K562 (cell line): ENCODE data around the gene DCLK1. TPM values are rescaled to one million over a fixed set of nuclear protein-coding genes. Genes with fewer than 3 reads are reported as not detected.

Experiments
- ATAC-seq: fragments of 200-7000 bp; cut with Tn5 transposase; 3 replicates; pipeline ENCODE4 v1.9.1; 2020; ENCODE audit warnings: moderate library complexity
- BruUV-seq: library from RNA; stranded (reverse); fragments of 400-500 nt; replicated peaks from 2 replicates; lab custom pipeline; 2021; lab: Mats Ljungman, UMichigan
- CTCF ChIA-PET: fragments of 300-600 bp; formaldehyde crosslinking; extraction: SDS; loops from one replicate; lab custom pipeline; 2021; ENCODE audit warnings: low intra/inter-chr PET ratio; lab: Yijun Ruan, JAX
- POLR2A ChIA-PET: fragments of 300-600, 350-650 bp; sonication (Branson Sonifier 250); formaldehyde crosslinking; extraction: SDS; loops from one replicate; lab custom pipeline; 2021; ENCODE audit warnings: antibody characterized with exemption, inconsistent platforms; lab: Yijun Ruan, JAX
- DNase-seq, 4 experiments: peaks; one replicate each; pipeline versions ENCODE4 v3.0.0 to v3.0.0-alpha.2; 2011 to 2018; ENCODE audit warnings: low spot score in 3 of 4, mixed read lengths in 3 of 4; ENCODE audit errors: extremely low read depth in 1 of 4
- FAIRE-seq: peaks from 2 replicates; lab custom pipeline; 2011; peaks lifted over from hg19 to GRCh38; lab: Jason Lieb, UNC
- H2AFZ ChIP-seq: 2 replicates; pipeline ENCODE4 v1.6.0; 2011; ENCODE audit warnings: low read depth, low read length, control low read depth, inconsistent platforms
- H3K27ac ChIP-seq: fragments of 200-600 bp; 3 replicates; pipeline ENCODE4 v1.8.0; 2011; ENCODE audit warnings: low read depth, mild to moderate bottlenecking, control low read depth, inconsistent platforms, low read length, moderate library complexity, mixed read lengths; ENCODE audit errors: extremely low read depth
- H3K27me3 ChIP-seq, 2 experiments: fragments of 300-600 bp in 1 of 2; 2 replicates in 1 of 2; 3 replicates in 1 of 2; pipeline versions ENCODE4 v1.6.0 to v1.8.0; 2011; ENCODE audit warnings: inconsistent platforms in 2 of 2, low read length in 2 of 2, mild to moderate bottlenecking in 1 of 2, mixed read lengths in 1 of 2, moderate library complexity in 1 of 2; ENCODE audit not compliant: control insufficient read depth in 2 of 2, insufficient read depth in 2 of 2
- H3K36me3 ChIP-seq: fragments of 300-600 bp; 3 replicates; pipeline ENCODE4 v1.8.0; 2011; ENCODE audit warnings: mild to moderate bottlenecking, low read length, inconsistent platforms; ENCODE audit not compliant: control insufficient read depth, insufficient read depth
- H3K4me1 ChIP-seq, 2 experiments: fragments of 200-600 bp in 1 of 2; replicated peaks in 1 of 2; 2 replicates in 1 of 2; 3 replicates in 1 of 2; pipeline versions ENCODE4 v1.5.1 to v1.8.0; 2011; ENCODE audit warnings: inconsistent platforms in 2 of 2, low read length in 2 of 2, mild to moderate bottlenecking in 1 of 2, mixed read lengths in 1 of 2, moderate library complexity in 1 of 2; ENCODE audit not compliant: control insufficient read depth in 2 of 2, insufficient read depth in 2 of 2
- H3K4me2 ChIP-seq: 2 replicates; pipeline ENCODE4 v1.6.1; 2011; ENCODE audit warnings: low read length, control low read depth, inconsistent platforms, mixed read lengths; ENCODE audit not compliant: insufficient read depth
- H3K4me3 ChIP-seq: fragments of 200-600 bp; sonication (generic), shearing (Covaris generic); 2 replicates; pipeline ENCODE4 v1.5.1; 2016; ENCODE audit warnings: control low read depth, inconsistent platforms
- H3K79me2 ChIP-seq: fragments of 200-600 bp; 3 replicates; pipeline ENCODE4 v1.8.0; 2011; ENCODE audit warnings: low read length, inconsistent platforms; ENCODE audit not compliant: control insufficient read depth, insufficient read depth
- H3K9ac ChIP-seq, 2 experiments: 2 replicates each; pipeline versions ENCODE4 v1.6.0 to v1.6.1; 2011; ENCODE audit warnings: low read depth in 2 of 2, low read length in 2 of 2, control low read depth in 1 of 2, inconsistent platforms in 1 of 2, mild to moderate bottlenecking in 1 of 2, mixed read lengths in 1 of 2; ENCODE audit not compliant: insufficient read depth in 1 of 2
- H3K9me1 ChIP-seq: one replicate; pipeline ENCODE4 v1.6.0; 2011; ENCODE audit warnings: inconsistent platforms, mild to moderate bottlenecking, low read length, moderate library complexity; ENCODE audit not compliant: control insufficient read depth, insufficient read depth
- H3K9me3 ChIP-seq: replicated peaks from 2 replicates; pipeline ENCODE4 v1.5.1; 2011; ENCODE audit warnings: low read depth, low read length, inconsistent platforms; ENCODE audit not compliant: control insufficient read depth, insufficient read depth
- H4K20me1 ChIP-seq: replicated peaks from 2 replicates; pipeline ENCODE4 v1.6.1; 2011; ENCODE audit warnings: low read length, inconsistent platforms, mixed read lengths; ENCODE audit not compliant: control insufficient read depth, insufficient read depth
- DACH1 ChIP-seq: fragments of 450-650 bp; IDR thresholded peaks from 2 replicates; pipeline ENCODE4 v1.6.1; 2018; ENCODE audit not compliant: partially characterized antibody
- FOXK2 ChIP-seq, 2 experiments: fragments of 450-650 bp; IDR thresholded peaks in 1 of 2; conservative IDR thresholded peaks in 1 of 2; 2 replicates each; pipeline ENCODE4 v1.6.1; 2016; ENCODE audit warnings: low read depth in 2 of 2, mild to moderate bottlenecking in 1 of 2
- OTX1 ChIP-seq: fragments of 450-650 bp; formaldehyde crosslinking; IDR thresholded peaks from 2 replicates; pipeline ENCODE4 v1.4.0; 2022; ENCODE audit warnings: mild to moderate bottlenecking
- ZNF507 ChIP-seq: conservative IDR thresholded peaks from 2 replicates; pipeline ENCODE4 v1.6.1; 2017; ENCODE audit warnings: missing genetic modification characterization, missing compliant biosample characterization
- WGBS: fragments of 100-300 bp; shearing (Covaris generic); methylation state at CpG from one replicate; pipeline ENCODE4 v1.1.6; 2016; ENCODE audit warnings: low coverage, mixed read lengths; ENCODE audit not compliant: insufficient coverage; ENCODE audit errors: missing lambda C conversion rate; 5-methylcytosine and 5-hydroxymethylcytosine counted together
- in situ Hi-C: fragments of 300-500 bp; cut with MboI; formaldehyde crosslinking; loops from 4 replicates; pipeline ENCODE4 v1.15.0; 2018; ENCODE audit warnings: inconsistent platforms, mixed read lengths
- intact Hi-C: fragments of 100-400 bp; cut with micrococcal nuclease; formaldehyde crosslinking; loops from 2 replicates; pipeline ENCODE4 v1.14.2; 2022
- polyA plus RNA-seq, 8 experiments: library from polyadenylated mRNA; depleted of rRNA in 4 of 8; stranded (reverse) in 5 of 8; unstranded in 3 of 8; fragments of >200 nt; fragmentation: Nextera tagmentation in 2 of 8; fragmentation: Illumina TruSeq in 1 of 8; extraction: Ambion mirVana in 2 of 8; extraction: Trizol in 1 of 8; gene quantifications; 2 replicates each; pipeline versions ENCODE4 v1.2.1 to v1.2.3, GENCODE V29; 2011 to 2014; ENCODE audit warnings: inconsistent platforms in 1 of 8, missing spikeins in 1 of 8
- total RNA-seq, 7 experiments: library from RNA; depleted of rRNA in 6 of 7; stranded (reverse); fragments of >200 nt in 6 of 7; fragmentation: Illumina TruSeq in 2 of 7; extraction: Trizol in 2 of 7; gene quantifications; 2 replicates each; pipeline versions ENCODE4 v1.2.1 to v1.2.3, GENCODE V29; 2011 to 2021; ENCODE audit warnings: low replicate concordance in 1 of 7

The DCLK1 gene
- total and polyA plus RNA-seq, 9 of the 15 experiments (the other 6 are each of a cell fraction or from before 2014, with no cell fraction given): 0.07 TPM; not detected in 8

- CTCF ChIA-PET: no interaction called here
These were observed 401.1 kb downstream of the DCLK1 start for GRCh38 chr13:35729926-35730627.

GRCh38 chr13:35727881-35728280 is 403.3 kb downstream of the DCLK1 start:
- TF ChIP-seq DACH1 (no peak), FOXK2 (conservative IDR thresholded peaks at IDR 0.05 in 1 of 2, IDR thresholded peaks at IDR 0.05 in 1 of 2; ENCODE audit: low read depth in 2 of 2) (no peak), ZNF507 (tag) (no peak)
- Histone ChIP-seq H4K20me1 (no peaks in the 10 kb centered on the region), H3K9ac (no peak overlapping the region), H3K79me2 (no peaks in the 10 kb centered on the region), H3K27ac (no peak overlapping the region), H3K36me3 (no peaks in the 10 kb centered on the region), H3K9me3 (no peaks in the 10 kb centered on the region), H2AFZ (no peak overlapping the region), H3K4me1 (no peaks in the 10 kb centered on the region), H3K9me1 (no peaks in the 10 kb centered on the region), H3K4me3 (no peak overlapping the region), H3K4me2 (no peak overlapping the region), H3K27me3 (no peaks in the 10 kb centered on the region)
- no peak for FAIRE-seq
- WGBS: 1% methylated on average over 6 of the region's 6 CpGs
- ATAC-seq: no peak
- CTCF ChIA-PET: no interaction called here
- DNase-seq: no peak
- intact Hi-C loops (no loop called here), in situ Hi-C loops (no loop called here)
- no TSS peak for BruUV-seq
- POLR2A ChIA-PET: no interaction called here

More at GRCh38 chr13:35729926-35730627, 401.1 kb downstream of the DCLK1 start:
- in situ Hi-C loops: no loop called here
- Histone ChIP-seq H3K4me3 (no peak overlapping the region), H3K9me1 (no peaks in the 10 kb centered on the region), H4K20me1 (no peaks in the 10 kb centered on the region), H3K27me3 (no peaks in the 10 kb centered on the region), H3K36me3 (no peaks in the 10 kb centered on the region)
- no peak for FAIRE-seq
- TF ChIP-seq OTX1: no peak
- TF ChIP-seq, all 486 proteins: peak for 0
- no peak overlapping the region for H2AFZ ChIP-seq
- no peak for ATAC-seq
- H3K27ac ChIP-seq: no peak overlapping the region
- no peaks in the 10 kb centered on the region for H3K9me3 ChIP-seq
- POLR2A ChIA-PET: no interaction called here
- no peaks in the 10 kb centered on the region for H3K4me1 ChIP-seq
- no peak overlapping the region for H3K4me2 ChIP-seq
- intact Hi-C loops: no loop called here
- no peak for DNase-seq
- H3K9ac ChIP-seq: no peak overlapping the region
- no peaks in the 10 kb centered on the region for H3K79me2 ChIP-seq
- no TSS peak for BruUV-seq
- 0% methylated on average over 5 of the region's 5 CpGs for WGBS
